ENCODE results near the gene GCSAM.

DNA sequence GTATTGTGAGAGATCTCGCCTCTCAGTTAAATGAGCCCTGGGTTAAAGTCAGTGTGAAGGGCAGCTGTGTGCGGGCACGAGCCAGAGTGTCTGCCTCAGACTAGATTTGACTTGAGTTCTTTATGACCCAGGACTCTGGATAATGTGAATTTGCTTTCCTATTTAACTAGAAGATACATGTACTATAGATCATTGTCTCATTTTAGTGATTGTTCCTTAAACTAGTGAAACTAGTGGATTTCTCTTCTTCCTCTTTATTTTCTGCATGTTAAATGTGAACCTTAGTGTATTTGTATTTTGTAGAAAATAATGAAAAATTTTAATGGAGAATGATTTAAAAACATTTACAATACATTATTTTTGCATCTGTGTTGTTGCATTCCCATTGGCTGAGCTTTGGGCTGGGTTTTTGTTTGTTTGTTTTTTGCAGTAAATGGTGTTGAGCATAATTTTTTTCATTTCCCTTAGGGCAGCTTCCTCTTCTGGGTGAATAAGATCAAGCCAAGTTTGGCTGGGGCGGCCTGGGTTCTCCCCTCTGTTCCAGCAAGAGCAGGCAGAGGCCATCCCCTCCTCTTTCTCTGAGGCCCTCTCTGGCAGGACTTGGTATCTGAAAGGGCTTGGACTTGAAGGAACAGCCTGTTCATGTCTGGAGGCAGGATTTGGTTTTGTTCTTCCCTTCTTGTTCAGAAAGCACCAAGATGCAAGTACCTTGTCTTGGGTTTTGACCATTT, 15.0 kb downstream of the GCSAM start:
- TF ChIP-seq, protein P1, sequence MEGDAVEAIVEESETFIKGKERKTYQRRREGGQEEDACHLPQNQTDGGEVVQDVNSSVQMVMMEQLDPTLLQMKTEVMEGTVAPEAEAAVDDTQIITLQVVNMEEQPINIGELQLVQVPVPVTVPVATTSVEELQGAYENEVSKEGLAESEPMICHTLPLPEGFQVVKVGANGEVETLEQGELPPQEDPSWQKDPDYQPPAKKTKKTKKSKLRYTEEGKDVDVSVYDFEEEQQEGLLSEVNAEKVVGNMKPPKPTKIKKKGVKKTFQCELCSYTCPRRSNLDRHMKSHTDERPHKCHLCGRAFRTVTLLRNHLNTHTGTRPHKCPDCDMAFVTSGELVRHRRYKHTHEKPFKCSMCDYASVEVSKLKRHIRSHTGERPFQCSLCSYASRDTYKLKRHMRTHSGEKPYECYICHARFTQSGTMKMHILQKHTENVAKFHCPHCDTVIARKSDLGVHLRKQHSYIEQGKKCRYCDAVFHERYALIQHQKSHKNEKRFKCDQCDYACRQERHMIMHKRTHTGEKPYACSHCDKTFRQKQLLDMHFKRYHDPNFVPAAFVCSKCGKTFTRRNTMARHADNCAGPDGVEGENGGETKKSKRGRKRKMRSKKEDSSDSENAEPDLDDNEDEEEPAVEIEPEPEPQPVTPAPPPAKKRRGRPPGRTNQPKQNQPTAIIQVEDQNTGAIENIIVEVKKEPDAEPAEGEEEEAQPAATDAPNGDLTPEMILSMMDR (IDR thresholded peaks at IDR 0.05), result no peak
- no peak for TF ChIP-seq POLR2A (IDR thresholded peaks at IDR 0.05)

All from body of pancreas (tissue), 4 donors.